Activated T-cell treated with anti-CD3 and anti-CD28 coated beads for 4 hours (primary cell): ENCODE data around the gene CBR4.

Experiments
- DNase-seq: peaks from one replicate; pipeline ENCODE4 v3.0.0-alpha.2; 2020

CBR4 gene

DNA sequence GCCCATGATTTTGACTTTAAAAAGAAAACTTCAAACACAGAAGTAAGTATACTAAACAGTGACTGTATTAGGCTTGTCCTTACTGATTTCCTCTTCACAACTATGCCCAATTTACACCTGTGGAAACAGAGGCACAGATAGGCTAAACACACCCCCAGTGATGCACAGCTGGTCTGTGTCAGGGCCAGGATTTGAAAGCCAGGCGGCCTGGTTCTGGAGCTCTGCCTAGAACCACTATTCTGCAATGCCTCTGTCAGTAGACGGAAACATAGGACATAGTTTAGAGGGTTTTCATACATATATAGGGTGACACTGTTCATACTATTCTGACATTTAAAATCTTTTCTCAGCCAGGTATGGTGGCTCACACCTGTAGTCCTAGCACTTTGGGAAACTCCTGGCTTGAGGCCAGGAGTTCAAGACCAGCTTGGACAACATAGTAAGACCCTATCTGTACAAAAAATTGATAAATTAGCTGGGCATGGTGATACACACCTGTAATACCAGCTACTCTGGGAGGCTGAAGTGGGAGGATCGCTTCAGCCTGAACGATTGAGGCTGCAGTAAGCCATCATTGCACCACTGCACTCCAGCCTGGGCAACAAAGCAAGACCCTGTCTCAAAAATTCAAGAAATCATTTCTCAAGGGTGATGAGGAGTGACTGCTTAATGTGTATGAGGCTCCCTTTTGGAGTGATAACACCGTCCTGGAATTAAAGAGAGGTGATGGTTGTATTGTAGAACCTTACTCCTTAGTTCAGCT, 23.0 kb upstream of the CBR4 start:
- DNase-seq, result no peak

DNA sequence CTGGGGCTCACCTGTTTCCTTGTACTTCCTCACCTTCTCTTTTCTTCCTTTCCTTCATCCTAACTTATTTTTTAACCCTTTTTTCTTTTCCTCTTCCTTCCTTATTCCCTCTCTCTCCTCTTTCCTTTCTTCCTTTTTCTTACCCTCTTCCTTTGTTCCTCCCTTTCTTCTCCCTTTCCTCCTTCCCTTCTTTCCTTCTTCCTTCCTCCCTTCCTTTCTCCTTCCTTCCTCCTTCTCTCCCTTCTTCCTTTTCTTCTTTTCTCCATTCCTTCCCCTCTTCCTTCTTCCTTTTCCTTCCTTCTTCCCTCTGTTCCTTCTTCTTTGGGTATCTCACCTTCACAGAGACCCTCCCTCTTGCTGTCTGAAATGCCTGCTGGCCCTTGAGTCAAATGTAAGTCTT, 22.1 kb upstream of the CBR4 start:
- DNase-seq, result no peak

GRCh38 chr4:169031392-169031791, 21.3 kb upstream of the CBR4 start:
- no peak for DNase-seq

GRCh38 chr4:169030562-169030982, 20.5 kb upstream of the CBR4 start:
- DNase-seq, result no peak

- no peak for DNase-seq
Observed at GRCh38 chr4:169029947-169030346, 19.9 kb upstream of the CBR4 start.

DNA sequence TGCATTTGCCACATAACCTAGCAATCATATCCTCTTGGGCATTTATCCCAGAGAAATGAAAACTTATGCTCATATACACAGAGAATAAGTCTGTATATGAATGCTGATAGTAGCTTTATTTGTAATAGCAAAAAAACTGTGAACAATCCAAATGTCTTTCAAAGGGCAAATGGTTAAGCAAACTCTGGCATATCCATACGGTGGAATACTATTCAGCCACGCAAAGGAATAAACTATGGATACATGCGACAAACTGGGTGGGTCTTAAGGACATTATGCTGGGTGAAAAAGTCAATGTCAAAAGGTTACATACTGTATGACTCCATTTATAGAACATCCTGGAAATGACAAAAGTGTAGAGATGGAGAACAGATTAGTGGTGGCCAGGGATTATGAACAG, 17.6 kb upstream of the CBR4 start:
- no peak for DNase-seq

DNA sequence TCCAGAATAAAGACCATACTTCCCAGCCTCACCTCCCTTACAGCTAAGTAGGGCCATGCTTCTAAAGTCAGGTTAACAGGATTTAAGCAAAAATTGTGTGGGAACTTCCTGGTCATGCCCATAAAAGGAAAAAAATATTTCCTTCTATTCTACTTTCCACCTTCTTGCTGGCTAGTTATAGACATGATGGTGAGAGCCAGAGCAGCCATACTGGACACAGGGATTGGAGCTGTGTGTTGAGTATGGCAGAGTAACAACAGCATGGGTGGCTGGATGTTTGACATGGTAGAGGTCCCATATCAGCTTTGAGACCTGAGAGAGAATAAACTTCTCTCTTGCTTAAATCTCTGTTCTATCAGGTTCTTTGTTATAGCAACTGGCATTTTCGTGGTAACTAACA, 15.1 kb upstream of the CBR4 start:
- DNase-seq, result no peak

DNA sequence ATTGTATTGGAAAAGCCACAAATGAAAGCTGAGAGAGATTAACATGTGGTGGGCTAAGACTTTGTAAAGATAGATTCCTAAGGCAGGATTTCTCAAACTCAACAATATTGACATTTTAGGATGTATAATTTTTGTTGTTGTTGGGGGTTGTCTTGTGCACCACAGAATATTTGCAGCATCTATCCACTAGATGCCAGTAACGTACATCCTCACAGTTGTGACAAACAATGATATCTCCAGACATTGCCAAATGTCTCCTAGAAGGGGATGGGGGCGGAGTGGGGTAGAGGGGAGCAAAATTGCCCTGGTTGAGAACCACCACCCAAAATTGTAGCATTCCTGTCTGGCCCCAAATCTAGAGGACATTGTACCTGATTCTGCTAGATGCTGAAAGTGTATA, 14.7 kb upstream of the CBR4 start:
- no peak for DNase-seq

- no peak for DNase-seq
Observed at GRCh38 chr4:169018406-169018805, 8.4 kb upstream of the CBR4 start.

DNA sequence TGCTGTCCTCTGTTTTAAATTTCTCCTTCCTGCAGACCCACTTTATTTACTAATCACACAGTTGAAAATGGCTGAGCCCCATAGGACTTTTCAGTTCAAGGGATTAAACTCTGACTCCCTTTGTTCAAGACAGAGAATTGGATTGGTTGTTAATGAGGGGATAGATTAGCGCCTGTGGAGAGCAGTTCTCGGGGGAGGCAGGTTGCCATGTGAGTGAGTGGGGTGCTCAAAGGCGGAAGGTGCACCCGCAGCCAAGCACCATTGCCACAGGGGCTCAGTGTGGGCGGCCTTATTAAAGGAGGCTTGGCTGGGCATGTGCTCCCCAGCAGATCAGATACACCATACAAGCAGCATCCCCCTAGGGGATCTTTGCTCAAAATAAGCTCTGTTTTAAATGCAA, 7.9 kb upstream of the CBR4 start:
- DNase-seq, result no peak

DNA sequence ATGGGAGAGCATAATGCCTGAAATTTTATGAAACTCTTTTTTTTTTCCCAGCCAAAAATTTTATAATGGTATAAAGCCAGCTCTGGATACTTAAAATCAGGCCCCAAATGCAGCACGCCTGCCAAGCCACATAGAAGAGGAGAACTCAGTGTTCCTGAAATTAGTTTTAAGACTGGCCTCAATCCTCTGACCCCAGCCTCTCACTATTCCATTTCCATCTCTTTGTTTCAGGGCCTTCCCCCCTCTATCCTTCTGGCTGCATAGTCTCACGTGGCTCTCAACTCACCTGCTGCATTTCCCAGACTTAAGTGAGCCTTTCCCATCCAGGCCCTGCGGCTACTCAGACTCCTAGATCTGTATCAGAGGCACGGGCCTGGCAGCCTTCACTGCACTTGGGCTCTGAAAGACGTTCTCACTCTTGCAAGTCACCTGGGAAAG, 5.2 kb upstream of the CBR4 start:
- DNase-seq, result no peak

GRCh38 chr4:169014586-169014985, 4.5 kb upstream of the CBR4 start:
- no peak for DNase-seq

GRCh38 chr4:169013396-169013795, 3.3 kb upstream of the CBR4 start:
- no peak for DNase-seq

GRCh38 chr4:169012049-169012448, 2.0 kb upstream of the CBR4 start:
- no peak for DNase-seq

DNA sequence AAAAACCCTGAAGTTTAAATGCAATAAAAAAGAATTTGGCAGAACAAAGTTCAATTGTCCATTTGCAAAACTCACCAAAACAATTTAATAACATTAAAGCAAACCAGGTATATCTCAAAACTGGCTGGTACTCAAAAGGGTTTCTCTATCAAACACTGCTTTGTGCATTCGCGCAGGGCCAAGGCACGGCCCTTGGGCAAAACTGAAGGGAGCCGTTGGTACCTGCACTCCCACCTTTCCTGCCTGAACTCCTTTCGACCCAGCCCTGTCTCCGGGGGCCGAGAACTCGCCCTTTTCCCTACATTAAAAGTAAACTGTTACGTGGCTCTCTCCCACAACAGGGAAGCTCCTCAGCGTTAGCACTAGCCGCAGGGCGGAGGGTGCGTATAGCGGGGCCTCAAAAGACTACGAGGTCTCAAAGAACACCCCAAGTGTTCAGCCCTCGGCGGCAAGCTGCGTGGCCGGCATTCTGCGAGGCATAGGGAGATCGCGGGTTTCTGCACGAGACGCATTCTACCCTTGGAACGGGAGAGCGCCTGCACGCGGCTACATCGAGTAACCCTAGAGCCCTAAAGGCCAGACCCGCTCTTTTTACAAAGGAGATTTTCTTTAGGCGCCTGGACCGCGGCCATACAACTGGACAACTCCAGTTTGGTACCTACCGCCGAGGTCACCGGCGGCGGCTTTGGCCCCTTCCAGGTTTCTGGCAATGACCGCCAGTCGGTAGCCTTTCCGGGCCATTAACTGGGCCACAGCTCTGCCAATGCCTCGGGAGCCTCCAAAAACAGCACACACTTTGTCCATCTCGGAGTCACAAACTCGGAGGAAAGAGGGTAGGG, 550 bp downstream of the CBR4 start:
- DNase-seq, result peak; percentile 31

- no peak for DNase-seq
Observed at GRCh38 chr4:169005453-169006099, 4.5 kb downstream of the CBR4 start.

- no peak for DNase-seq
Observed at GRCh38 chr4:169000315-169000714, 9.7 kb downstream of the CBR4 start.

DNA sequence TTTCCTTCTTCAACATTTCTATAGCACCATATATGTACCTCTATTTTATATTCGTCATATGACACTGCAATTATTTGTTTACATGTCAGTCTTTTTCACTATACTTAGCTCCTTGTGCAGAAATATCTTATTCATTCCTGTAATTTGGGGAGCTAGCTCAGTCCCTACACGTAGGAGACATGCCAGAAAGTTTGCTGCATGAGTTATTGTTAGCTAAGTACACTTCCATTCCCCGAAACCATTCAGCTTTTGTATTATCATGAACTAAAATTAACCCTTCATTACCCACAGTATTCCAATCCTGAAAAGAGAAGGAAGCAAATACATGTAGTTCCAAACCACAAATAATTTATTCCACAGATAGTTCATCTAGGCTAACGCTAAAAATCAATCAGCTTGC, 10.2 kb downstream of the CBR4 start:
- no peak for DNase-seq

DNA sequence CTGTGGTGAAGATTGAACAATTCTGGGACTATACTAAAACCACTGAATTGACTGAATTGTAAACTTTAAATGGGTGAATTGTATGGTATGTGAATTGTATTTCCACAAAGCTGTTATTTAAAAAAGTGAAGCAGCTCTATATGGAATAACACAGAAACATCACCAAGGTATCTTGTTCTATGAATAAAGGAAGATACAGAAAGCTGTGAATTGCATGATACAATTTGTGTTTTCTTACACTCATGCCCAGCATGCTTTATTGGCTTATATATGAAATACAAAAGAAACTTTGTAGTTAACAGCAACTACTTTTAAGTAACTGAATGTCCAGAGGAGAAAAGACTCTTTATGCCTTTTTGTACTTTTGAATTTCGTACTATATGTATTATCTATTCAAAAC, 11.5 kb downstream of the CBR4 start:
- no peak for DNase-seq

DNA sequence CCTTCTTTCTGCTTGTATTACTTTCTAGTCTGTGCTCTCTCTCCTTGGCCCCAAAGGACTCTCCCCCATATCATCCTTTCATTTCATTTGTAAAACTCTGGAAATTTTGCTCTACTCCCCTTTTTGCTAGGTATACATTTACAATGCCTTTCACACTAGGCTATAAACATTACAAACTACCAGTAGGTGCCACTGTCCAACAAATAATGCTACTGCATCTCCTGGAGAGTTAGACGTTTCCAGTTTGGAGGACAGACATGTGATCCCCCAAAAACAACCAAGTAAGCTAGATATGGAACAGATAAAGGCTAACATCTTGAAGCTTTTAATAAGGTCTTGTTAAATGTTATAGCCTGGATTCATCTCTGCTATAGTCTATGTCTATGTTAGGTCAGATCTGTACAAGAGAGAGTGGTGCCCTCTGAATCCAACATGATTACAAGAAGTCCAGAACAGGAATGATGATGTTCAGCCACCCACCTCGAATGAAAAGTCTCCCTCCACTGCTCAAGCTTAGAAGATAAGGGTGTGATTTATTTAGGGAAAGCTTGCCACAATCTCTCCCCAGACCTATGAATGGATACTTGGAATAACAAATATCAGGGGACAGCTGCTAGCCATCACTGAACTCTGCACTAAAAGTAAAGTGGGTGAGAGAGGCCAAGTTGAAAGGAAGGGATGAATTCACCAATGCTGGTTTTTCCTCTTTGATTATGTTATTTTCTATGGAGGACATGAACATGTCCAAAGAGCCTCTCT, 14.3 kb downstream of the CBR4 start:
- no peak for DNase-seq

DNA sequence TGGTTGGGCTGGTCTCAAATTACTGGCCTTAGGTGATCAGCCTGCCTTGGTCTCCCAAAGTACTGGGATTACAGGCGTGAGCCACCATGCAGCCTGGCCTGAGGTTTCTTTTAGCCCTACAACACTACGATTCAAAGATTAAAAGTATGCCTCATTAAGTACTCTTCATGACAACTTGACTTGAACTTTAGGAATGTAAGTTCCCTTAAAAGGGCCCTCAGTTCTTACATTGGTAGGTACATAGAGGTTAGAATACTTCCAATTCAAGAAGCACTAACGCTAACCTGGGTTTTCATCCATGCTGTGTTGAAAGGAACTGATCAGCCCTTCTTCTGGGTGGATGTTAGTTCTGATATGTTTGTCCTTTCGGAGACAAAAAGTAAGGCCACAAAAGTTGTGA, 15.1 kb downstream of the CBR4 start:
- DNase-seq, result no peak

- DNase-seq, result no peak
Observed at GRCh38 chr4:168993714-168994510, 16.1 kb downstream of the CBR4 start.
